Glutamatergic neuron (in vitro differentiated cells): ENCODE measurements around the gene ZNF444. TPM values are rescaled to one million over a fixed set of nuclear protein-coding genes. Genes with fewer than 3 reads are reported as not detected.
A peak's percentile ranks its signal among the peaks of the same experiment; 100 is the strongest.

ENCODE experiments used
- DNase-seq: peaks from one replicate; pipeline ENCODE4 v3.0.0; 2022
- H3K27ac Mint-ChIP-seq: one replicate; pipeline ENCODE4 v1.8.0; 2020; ENCODE audit warnings: mild to moderate bottlenecking, mixed read lengths, inconsistent platforms; ENCODE audit not compliant: unreplicated experiment
- H3K27me3 Mint-ChIP-seq: one replicate; pipeline ENCODE4 v1.8.0; 2020; ENCODE audit warnings: mild to moderate bottlenecking, moderate library complexity, mixed read lengths, inconsistent platforms; ENCODE audit not compliant: unreplicated experiment
- H3K36me3 Mint-ChIP-seq: one replicate; pipeline ENCODE4 v1.8.0; 2020; ENCODE audit warnings: mild to moderate bottlenecking, mixed read lengths, inconsistent platforms; ENCODE audit not compliant: unreplicated experiment
- H3K4me1 Mint-ChIP-seq: one replicate; pipeline ENCODE4 v1.8.0; 2020; ENCODE audit warnings: mild to moderate bottlenecking, low read depth, mixed read lengths, inconsistent platforms; ENCODE audit not compliant: unreplicated experiment
- H3K4me3 Mint-ChIP-seq: one replicate; pipeline ENCODE4 v1.8.0; 2020; ENCODE audit warnings: mild to moderate bottlenecking, mixed read lengths, inconsistent platforms; ENCODE audit not compliant: unreplicated experiment
- H3K9me3 Mint-ChIP-seq: one replicate; pipeline ENCODE4 v1.8.0; 2020; ENCODE audit warnings: mild to moderate bottlenecking, moderate library complexity, mixed read lengths, inconsistent platforms; ENCODE audit not compliant: unreplicated experiment
- CTCF ChIP-seq: fragments of 200-600 bp; sonication (generic); IDR thresholded peaks from one replicate; pipeline ENCODE4 v1.5.0; 2021; ENCODE audit not compliant: partially characterized antibody, unreplicated experiment
- total RNA-seq: library from RNA; stranded (reverse); fragmentation: NEBNext Ultra II Directional; extraction: Animal tissue kit (Norgen Biotek cat#: 25700); gene quantifications from one replicate; pipeline ENCODE4 v1.2.1, GENCODE V29; 2021; ENCODE audit not compliant: unreplicated experiment

Gene ZNF444
- total RNA-seq, 1 donor from 2014 or later: 56.9 TPM

DNA sequence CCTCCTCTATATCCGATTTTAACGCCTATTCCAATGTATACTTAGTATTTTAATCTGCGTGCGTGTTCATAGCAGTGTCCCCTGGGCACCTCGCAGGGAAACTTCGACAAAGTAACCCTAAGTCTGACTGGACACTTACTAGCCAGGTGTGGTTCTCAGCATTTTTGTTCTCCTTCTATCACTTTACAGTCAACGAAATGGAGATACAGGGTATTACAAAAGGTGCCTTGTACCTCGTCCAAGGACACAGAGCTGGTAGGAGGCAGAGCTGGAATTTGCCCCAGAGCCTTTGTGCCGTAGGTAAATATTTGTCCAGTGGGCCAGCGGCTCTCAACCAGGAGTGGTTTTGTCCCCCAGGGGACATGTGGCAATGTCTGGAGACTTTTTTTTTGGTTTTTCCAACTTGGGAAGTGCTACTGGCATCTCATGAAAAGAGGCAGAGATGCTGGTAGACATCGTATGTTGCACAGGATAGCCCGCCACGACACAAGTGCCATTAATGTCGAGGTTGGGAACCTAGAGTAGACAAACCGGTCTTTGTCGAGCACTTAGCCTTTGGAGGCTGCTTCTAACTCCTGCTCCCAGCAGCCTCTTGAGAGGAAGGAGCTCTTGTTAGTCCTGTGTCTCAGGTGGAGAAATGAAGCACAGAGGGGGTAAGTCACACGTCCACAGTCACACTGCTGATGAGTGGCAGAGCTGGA lies 1.1 kb downstream of the ZNF444 start:
- Mint-ChIP-seq H3K9me3 (peaks cover 11% of the 10 kb centered on the region), H3K27ac (peak overlapping the region; percentile 49), H3K27me3 (peaks cover 8% of the 10 kb centered on the region), H3K36me3 (no peaks in the 10 kb centered on the region), H3K4me1 (peaks cover 18% of the 10 kb centered on the region), H3K4me3 (peak overlapping the region; percentile 95)
- TF ChIP-seq CTCF: no peak
- DNase-seq: no peak

- peaks cover 18% of the 10 kb centered on the region for H3K4me1 Mint-ChIP-seq
Measured at GRCh38 chr19:56142897-56143434, 1.9 kb downstream of the ZNF444 start.

DNA sequence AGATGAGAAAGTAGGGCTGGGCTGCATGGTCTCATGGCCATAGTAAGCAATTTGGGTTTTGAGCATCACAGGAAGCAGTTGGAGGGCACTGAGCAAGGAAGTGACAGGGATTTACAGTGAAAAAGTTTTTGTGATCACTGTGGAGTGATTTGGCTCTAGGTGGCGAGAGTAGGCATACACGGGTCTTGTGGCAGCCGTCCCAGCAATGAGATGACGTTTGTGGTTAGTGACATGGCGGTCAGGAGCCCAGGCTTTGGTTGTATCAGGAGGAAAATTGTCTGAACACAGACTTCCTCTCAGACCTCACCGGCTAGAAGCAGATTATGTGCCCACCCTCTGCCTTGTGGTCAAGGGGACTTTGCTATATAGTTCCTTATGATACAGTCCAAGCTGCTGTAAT lies 3.3 kb downstream of the ZNF444 start:
- TF ChIP-seq CTCF: no peak
- H3K36me3 Mint-ChIP-seq: no peaks in the 10 kb centered on the region
- peak overlapping the region; percentile 58 for H3K4me3 Mint-ChIP-seq
- H3K27me3 Mint-ChIP-seq: peaks cover 4% of the 10 kb centered on the region
- peak overlapping the region; percentile 59 for H3K27ac Mint-ChIP-seq
- H3K4me1 Mint-ChIP-seq: peaks cover 20% of the 10 kb centered on the region
- peaks cover 12% of the 10 kb centered on the region for H3K9me3 Mint-ChIP-seq
- no peak for DNase-seq

More at GRCh38 chr19:56142897-56143434, 1.9 kb downstream of the ZNF444 start:
- TF ChIP-seq CTCF: no peak
- Mint-ChIP-seq H3K9me3 (peaks cover 11% of the 10 kb centered on the region), H3K36me3 (no peaks in the 10 kb centered on the region), H3K27me3 (peaks cover 8% of the 10 kb centered on the region), H3K27ac (peak overlapping the region; percentile 73), H3K4me3 (peak overlapping the region; percentile 70)
- DNase-seq: no peak

GRCh38 chr19:56144831-56145230 lies 3.7 kb downstream of the ZNF444 start:
- H3K4me3 Mint-ChIP-seq: no peak overlapping the region
- H3K27ac Mint-ChIP-seq: no peak overlapping the region
- peaks cover 9% of the 10 kb centered on the region for H3K9me3 Mint-ChIP-seq
- DNase-seq: no peak
- H3K27me3 Mint-ChIP-seq: peaks cover 7% of the 10 kb centered on the region
- H3K36me3 Mint-ChIP-seq: peaks cover 4% of the 10 kb centered on the region
- H3K4me1 Mint-ChIP-seq: peaks cover 20% of the 10 kb centered on the region
- no peak for TF ChIP-seq CTCF

DNA sequence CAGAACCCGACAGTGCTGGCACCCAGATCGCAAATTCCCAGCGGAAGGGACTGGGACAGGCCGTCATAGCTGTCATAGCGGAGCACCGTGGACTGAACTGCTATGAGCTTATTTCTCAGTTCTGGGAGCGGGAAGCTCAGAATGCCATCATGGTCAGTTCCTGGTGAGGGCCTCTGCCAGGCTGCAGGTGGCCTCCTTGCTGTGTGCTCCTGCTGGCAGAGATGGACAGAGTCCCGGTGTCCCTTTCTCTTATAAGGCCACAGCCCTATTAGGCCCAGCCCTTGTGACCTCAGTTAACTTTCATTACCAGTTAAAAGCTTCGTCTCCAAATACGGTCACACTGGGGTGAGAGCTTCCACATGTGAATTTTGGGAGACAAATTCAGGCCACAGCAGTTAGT lies 4.6 kb downstream of the ZNF444 start:
- TF ChIP-seq CTCF: no peak
- Mint-ChIP-seq H3K4me1 (peaks cover 20% of the 10 kb centered on the region), H3K27me3 (peaks cover 7% of the 10 kb centered on the region)

More for the DNA sequence above, 4.6 kb downstream of the ZNF444 start:
- no peak overlapping the region for H3K27ac Mint-ChIP-seq
- H3K4me3 Mint-ChIP-seq: no peak overlapping the region
- H3K9me3 Mint-ChIP-seq: peaks cover 8% of the 10 kb centered on the region
- no peak for DNase-seq
- H3K36me3 Mint-ChIP-seq: peaks cover 10% of the 10 kb centered on the region
